ENCODE data around the gene SVEP1.
"Not testable (repeated sequence)": the region's sequence is repeated elsewhere in the genome, so short reads cannot be mapped to it uniquely, and the experiment has no call there.

Gene SVEP1

GRCh38 chr9:110364451-110364850 lies 215.1 kb downstream of the SVEP1 start:
- ChIA-PET POLR2A (no interaction called here), CTCF (no interaction called here)
- no peak for DNase-seq
- H3K4me3 ChIP-seq (ENCODE audit: control insufficient read depth in 1 of 7, extremely low read depth in 1 of 7, insufficient read depth in 4 of 7, low read depth in 2 of 7, low read length in 6 of 7) = no peak overlapping the region
- WGBS (ENCODE audit: insufficient coverage) = no CpG with 5 or more reads among the region's 2 CpGs
- H3K4me1 ChIP-seq (ENCODE audit: control extremely low read depth in 1 of 4, control insufficient read depth in 4 of 4, insufficient read depth in 4 of 4, low read length in 3 of 4) = no peaks in the 10 kb centered on the region
- H3K36me3 ChIP-seq (ENCODE audit: control insufficient read depth in 4 of 4, insufficient read depth in 4 of 4, low read length in 3 of 4) = no peaks in the 10 kb centered on the region
- no peak overlapping the region for H3K27ac ChIP-seq (ENCODE audit: insufficient read depth in 1 of 2, low read depth in 1 of 2, low read length in 2 of 2, poor library complexity in 1 of 2, severe bottlenecking in 2 of 2)
- no peaks in the 10 kb centered on the region for H3K27me3 ChIP-seq (replicated peaks in 2 of 5; ENCODE audit: control insufficient read depth in 4 of 5, insufficient read depth in 5 of 5, low read length in 4 of 5)
- H3K9me3 ChIP-seq (ENCODE audit: control extremely low read depth in 1 of 5, control insufficient read depth in 4 of 5, insufficient read depth in 2 of 5, low read depth in 1 of 5, low read length in 4 of 5) = no peaks in the 10 kb centered on the region

DNA sequence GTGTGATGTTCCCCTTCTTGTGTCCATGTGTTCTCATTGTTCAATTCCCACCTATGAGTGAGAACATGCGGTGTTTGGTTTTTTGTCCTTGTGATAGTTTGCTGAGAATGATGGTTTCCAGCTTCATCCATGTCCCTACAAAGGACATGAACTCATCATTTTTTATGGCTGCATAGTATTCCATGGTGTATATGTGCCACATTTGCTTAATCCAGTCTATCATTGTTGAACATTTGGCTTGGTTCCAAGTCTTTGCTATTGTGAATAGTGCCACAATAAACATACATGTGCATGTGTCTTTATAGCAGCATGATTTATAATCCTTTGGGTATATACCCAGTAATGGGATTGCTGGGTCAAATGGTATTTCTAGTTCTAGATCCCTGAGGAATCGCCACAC lies 220.5 kb downstream of the SVEP1 start:
- H3K9me3 ChIP-seq (ENCODE audit: control extremely low read depth in 1 of 5, control insufficient read depth in 4 of 5, insufficient read depth in 2 of 5, low read depth in 1 of 5, low read length in 4 of 5); H3K27me3 ChIP-seq (replicated peaks in 2 of 5; ENCODE audit: control insufficient read depth in 4 of 5, insufficient read depth in 5 of 5, low read length in 4 of 5); H3K36me3 ChIP-seq (ENCODE audit: control insufficient read depth in 4 of 4, insufficient read depth in 4 of 4, low read length in 3 of 4); H3K4me1 ChIP-seq (ENCODE audit: control extremely low read depth in 1 of 4, control insufficient read depth in 4 of 4, insufficient read depth in 4 of 4, low read length in 3 of 4); CTCF ChIA-PET; H3K4me3 ChIP-seq (ENCODE audit: control insufficient read depth in 1 of 7, extremely low read depth in 1 of 7, insufficient read depth in 4 of 7, low read depth in 2 of 7, low read length in 6 of 7); DNase-seq; H3K27ac ChIP-seq (ENCODE audit: insufficient read depth in 1 of 2, low read depth in 1 of 2, low read length in 2 of 2, poor library complexity in 1 of 2, severe bottlenecking in 2 of 2); POLR2A ChIA-PET: not testable (repeated sequence)
- no CpG with 5 or more reads among the region's 2 CpGs for WGBS (ENCODE audit: insufficient coverage)

DNA sequence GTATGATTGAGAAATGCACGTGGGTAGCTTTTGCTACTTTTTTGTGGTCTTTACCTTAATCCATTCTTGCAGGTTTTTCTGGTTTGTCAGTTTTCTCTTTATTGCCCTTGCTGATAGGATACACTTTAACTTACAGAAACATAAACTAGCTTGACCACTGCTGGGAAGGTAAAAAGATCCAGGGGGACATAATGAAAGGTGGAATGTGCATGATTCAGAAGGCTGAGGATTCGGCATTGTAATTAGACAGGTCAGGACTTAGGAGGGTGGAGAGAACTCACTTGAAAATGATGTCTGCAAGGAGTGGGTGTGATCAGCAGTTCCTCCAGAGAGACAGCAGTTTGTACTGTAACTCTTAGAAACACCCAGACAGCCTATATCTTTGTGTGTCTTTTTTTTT lies 222.0 kb downstream of the SVEP1 start:
- H3K9me3 ChIP-seq (ENCODE audit: control extremely low read depth in 1 of 5, control insufficient read depth in 4 of 5, insufficient read depth in 2 of 5, low read depth in 1 of 5, low read length in 4 of 5) = no peaks in the 10 kb centered on the region
- no peaks in the 10 kb centered on the region for H3K36me3 ChIP-seq (ENCODE audit: control insufficient read depth in 4 of 4, insufficient read depth in 4 of 4, low read length in 3 of 4)
- ChIA-PET POLR2A (interaction anchor here (0.5 kb wide), 1 partner anchor 718 kb away, joined by 3 read pairs; no protein-coding TSS in a partner anchor), CTCF (interaction anchor here (1.4 kb wide), 1 partner anchor 80 kb away, joined by 3 read pairs; no protein-coding TSS in a partner anchor)
- no peak overlapping the region for H3K27ac ChIP-seq (ENCODE audit: insufficient read depth in 1 of 2, low read depth in 1 of 2, low read length in 2 of 2, poor library complexity in 1 of 2, severe bottlenecking in 2 of 2)
- DNase-seq = no peak
- H3K4me1 ChIP-seq (ENCODE audit: control extremely low read depth in 1 of 4, control insufficient read depth in 4 of 4, insufficient read depth in 4 of 4, low read length in 3 of 4) = no peaks in the 10 kb centered on the region
- no CpG with 5 or more reads among the region's 2 CpGs for WGBS (ENCODE audit: insufficient coverage)
- H3K27me3 ChIP-seq (replicated peaks in 2 of 5; ENCODE audit: control insufficient read depth in 4 of 5, insufficient read depth in 5 of 5, low read length in 4 of 5) = no peaks in the 10 kb centered on the region
- no peak overlapping the region for H3K4me3 ChIP-seq (ENCODE audit: control insufficient read depth in 1 of 7, extremely low read depth in 1 of 7, insufficient read depth in 4 of 7, low read depth in 2 of 7, low read length in 6 of 7)

DNA sequence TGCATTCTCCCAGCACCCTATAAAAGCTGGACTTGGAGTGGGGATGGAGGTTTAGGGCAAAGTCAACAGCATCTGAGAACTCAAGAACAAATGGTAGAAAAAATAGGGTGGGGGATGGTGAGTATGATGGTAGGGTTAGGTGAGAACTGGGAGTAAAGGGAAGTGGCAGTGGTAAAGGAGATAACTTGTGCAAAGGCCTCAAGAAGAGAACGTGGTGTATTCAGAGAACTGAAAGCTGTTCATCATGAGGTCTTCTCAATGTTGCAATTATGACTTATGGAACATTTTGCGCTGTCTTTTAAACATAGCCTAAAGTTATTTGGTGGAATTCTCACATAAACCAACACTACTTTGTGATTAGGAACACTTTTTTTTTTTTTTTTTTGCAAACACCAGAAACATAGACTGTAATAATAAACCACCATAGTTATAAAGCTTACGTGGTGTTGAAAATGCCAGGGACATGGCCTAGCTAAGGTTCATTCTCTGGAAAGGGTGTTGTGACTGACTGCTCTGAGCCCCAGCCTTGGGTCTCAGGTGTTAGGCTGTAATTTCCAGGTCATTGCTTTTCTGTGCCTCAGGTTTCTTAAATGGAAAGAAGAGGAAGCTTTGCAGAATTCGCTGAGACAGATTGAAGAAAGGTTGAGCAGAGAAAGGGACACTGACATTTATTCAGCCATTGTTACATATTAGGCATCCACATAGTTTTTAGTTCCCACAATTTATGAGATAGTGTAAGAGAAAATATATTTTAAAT lies 222.7 kb downstream of the SVEP1 start:
- POLR2A ChIA-PET = interaction anchor here (0.5 to 0.6 kb wide), 2 partner anchors 20 to 717 kb away, joined by 3 to 10 read pairs; no protein-coding TSS in a partner anchor
- Histone ChIP-seq H3K27me3 (replicated peaks in 2 of 5; ENCODE audit: control insufficient read depth in 4 of 5, insufficient read depth in 5 of 5, low read length in 4 of 5) (no peaks in the 10 kb centered on the region), H3K9me3 (ENCODE audit: control extremely low read depth in 1 of 5, control insufficient read depth in 4 of 5, insufficient read depth in 2 of 5, low read depth in 1 of 5, low read length in 4 of 5) (no peaks in the 10 kb centered on the region), H3K27ac (ENCODE audit: insufficient read depth in 1 of 2, low read depth in 1 of 2, low read length in 2 of 2, poor library complexity in 1 of 2, severe bottlenecking in 2 of 2) (no peak overlapping the region), H3K4me3 (ENCODE audit: control insufficient read depth in 1 of 7, extremely low read depth in 1 of 7, insufficient read depth in 4 of 7, low read depth in 2 of 7, low read length in 6 of 7) (no peak overlapping the region), H3K4me1 (ENCODE audit: control extremely low read depth in 1 of 4, control insufficient read depth in 4 of 4, insufficient read depth in 4 of 4, low read length in 3 of 4) (no peaks in the 10 kb centered on the region), H3K36me3 (ENCODE audit: control insufficient read depth in 4 of 4, insufficient read depth in 4 of 4, low read length in 3 of 4) (no peaks in the 10 kb centered on the region)
- WGBS (ENCODE audit: insufficient coverage) = 100% methylated on average over 1 of the region's 4 CpGs
- CTCF ChIA-PET = interaction anchor here (1.4 kb wide), 1 partner anchor 79 kb away, joined by 3 read pairs; no protein-coding TSS in a partner anchor
- no peak for DNase-seq

DNA sequence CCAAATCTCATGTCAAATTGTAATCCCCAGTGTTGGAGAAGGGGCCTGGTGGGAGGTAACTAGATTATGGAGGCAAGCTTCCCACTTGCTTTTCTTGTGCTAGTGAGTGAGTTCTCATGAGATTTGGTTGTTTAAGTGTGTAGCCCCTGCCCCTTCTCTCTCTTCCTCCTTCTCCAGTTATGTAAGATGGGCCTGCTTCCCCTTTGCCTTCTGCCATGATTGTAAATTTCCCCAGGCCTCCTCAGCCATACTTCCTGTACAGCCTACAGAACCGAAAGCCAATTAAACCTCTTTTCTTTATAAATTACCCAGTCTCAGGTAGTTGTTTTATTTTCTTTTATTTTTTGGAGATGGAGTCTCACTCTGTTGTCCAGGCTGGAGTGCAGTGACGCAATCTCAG lies 223.6 kb downstream of the SVEP1 start:
- DNase-seq = no peak
- no peaks in the 10 kb centered on the region for H3K27me3 ChIP-seq (replicated peaks in 2 of 5; ENCODE audit: control insufficient read depth in 4 of 5, insufficient read depth in 5 of 5, low read length in 4 of 5)
- no peaks in the 10 kb centered on the region for H3K4me1 ChIP-seq (ENCODE audit: control extremely low read depth in 1 of 4, control insufficient read depth in 4 of 4, insufficient read depth in 4 of 4, low read length in 3 of 4)
- no CpG with 5 or more reads among the region's 2 CpGs for WGBS (ENCODE audit: insufficient coverage)
- H3K36me3 ChIP-seq (ENCODE audit: control insufficient read depth in 4 of 4, insufficient read depth in 4 of 4, low read length in 3 of 4) = no peaks in the 10 kb centered on the region
- ChIA-PET POLR2A (no interaction called here), CTCF (no interaction called here)
- H3K27ac ChIP-seq (ENCODE audit: insufficient read depth in 1 of 2, low read depth in 1 of 2, low read length in 2 of 2, poor library complexity in 1 of 2, severe bottlenecking in 2 of 2) = no peak overlapping the region
- H3K9me3 ChIP-seq (ENCODE audit: control extremely low read depth in 1 of 5, control insufficient read depth in 4 of 5, insufficient read depth in 2 of 5, low read depth in 1 of 5, low read length in 4 of 5) = no peaks in the 10 kb centered on the region
- H3K4me3 ChIP-seq (ENCODE audit: control insufficient read depth in 1 of 7, extremely low read depth in 1 of 7, insufficient read depth in 4 of 7, low read depth in 2 of 7, low read length in 6 of 7) = no peak overlapping the region

DNA sequence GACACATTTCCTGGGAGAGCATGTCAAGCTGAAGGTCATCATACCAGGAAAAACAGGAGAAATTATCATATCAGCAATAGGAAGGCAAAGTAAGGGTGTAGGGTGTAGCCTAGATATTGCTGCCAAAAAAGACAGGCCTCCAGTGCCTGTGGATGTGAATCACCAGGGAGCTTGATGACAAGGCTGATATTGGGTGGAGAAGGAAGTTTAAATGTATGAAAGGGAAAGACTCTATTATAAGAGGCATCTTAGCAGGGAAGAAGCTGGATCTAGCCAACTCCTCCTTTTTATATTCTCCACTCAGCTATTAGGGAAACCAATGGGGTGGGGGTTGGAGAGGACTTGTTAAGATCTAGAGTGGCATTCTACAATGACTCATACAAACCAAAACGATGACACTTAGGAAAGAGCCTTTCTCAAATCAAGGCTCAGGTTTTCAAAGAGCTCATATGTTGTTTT lies 228.5 kb downstream of the SVEP1 start:
- no CpG with 5 or more reads among the region's 1 CpG for WGBS (ENCODE audit: insufficient coverage)
- H3K27me3 ChIP-seq (replicated peaks in 2 of 5; ENCODE audit: control insufficient read depth in 4 of 5, insufficient read depth in 5 of 5, low read length in 4 of 5) = peaks cover 0 to 3% (median 0%) of the 10 kb centered on the region in 5 experiments
- H3K4me1 ChIP-seq (ENCODE audit: control extremely low read depth in 1 of 4, control insufficient read depth in 4 of 4, insufficient read depth in 4 of 4, low read length in 3 of 4) = no peaks in the 10 kb centered on the region
- no peaks in the 10 kb centered on the region for H3K36me3 ChIP-seq (ENCODE audit: control insufficient read depth in 4 of 4, insufficient read depth in 4 of 4, low read length in 3 of 4)
- H3K27ac ChIP-seq (ENCODE audit: insufficient read depth in 1 of 2, low read depth in 1 of 2, low read length in 2 of 2, poor library complexity in 1 of 2, severe bottlenecking in 2 of 2) = no peak overlapping the region
- no peaks in the 10 kb centered on the region for H3K9me3 ChIP-seq (ENCODE audit: control extremely low read depth in 1 of 5, control insufficient read depth in 4 of 5, insufficient read depth in 2 of 5, low read depth in 1 of 5, low read length in 4 of 5)
- DNase-seq = no peak
- ChIA-PET CTCF (interaction anchor here (1.9 kb wide), 1 partner anchor 11 kb away, joined by 6 read pairs; no protein-coding TSS in a partner anchor), POLR2A (no interaction called here)
- H3K4me3 ChIP-seq (ENCODE audit: control insufficient read depth in 1 of 7, extremely low read depth in 1 of 7, insufficient read depth in 4 of 7, low read depth in 2 of 7, low read length in 6 of 7) = no peak overlapping the region

DNA sequence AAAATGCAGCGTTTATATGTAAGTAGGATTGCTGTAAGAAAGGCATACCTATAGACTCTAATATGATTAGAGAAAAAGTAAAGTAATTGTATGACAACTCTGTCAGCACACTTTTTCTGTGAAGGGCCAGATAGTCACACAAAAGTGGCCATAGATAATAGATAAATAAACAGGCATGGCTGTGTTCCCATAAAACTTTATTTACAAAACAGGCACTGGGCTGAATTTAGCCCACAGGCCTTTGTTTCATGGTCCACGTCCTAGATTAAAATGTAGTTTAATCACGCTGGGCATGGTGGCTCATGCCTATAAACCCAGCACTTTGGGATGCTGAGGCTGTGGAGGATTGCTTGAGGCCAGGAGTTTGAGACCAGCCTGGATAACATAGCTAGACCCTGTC lies 233.2 kb downstream of the SVEP1 start:
- DNase-seq = no peak
- Histone ChIP-seq H3K4me3 (ENCODE audit: control insufficient read depth in 1 of 7, extremely low read depth in 1 of 7, insufficient read depth in 4 of 7, low read depth in 2 of 7, low read length in 6 of 7) (no peak overlapping the region), H3K27ac (ENCODE audit: insufficient read depth in 1 of 2, low read depth in 1 of 2, low read length in 2 of 2, poor library complexity in 1 of 2, severe bottlenecking in 2 of 2) (no peak overlapping the region), H3K9me3 (ENCODE audit: control extremely low read depth in 1 of 5, control insufficient read depth in 4 of 5, insufficient read depth in 2 of 5, low read depth in 1 of 5, low read length in 4 of 5) (no peaks in the 10 kb centered on the region), H3K36me3 (ENCODE audit: control insufficient read depth in 4 of 4, insufficient read depth in 4 of 4, low read length in 3 of 4) (no peaks in the 10 kb centered on the region), H3K4me1 (ENCODE audit: control extremely low read depth in 1 of 4, control insufficient read depth in 4 of 4, insufficient read depth in 4 of 4, low read length in 3 of 4) (no peaks in the 10 kb centered on the region), H3K27me3 (replicated peaks in 2 of 5; ENCODE audit: control insufficient read depth in 4 of 5, insufficient read depth in 5 of 5, low read length in 4 of 5) (peaks cover 0 to 3% (median 0%) of the 10 kb centered on the region in 5 experiments)
- CTCF ChIA-PET = no interaction called here
- WGBS (ENCODE audit: insufficient coverage) = 50% methylated on average over 2 of the region's 3 CpGs
- POLR2A ChIA-PET = no interaction called here

All from common myeloid progenitor, CD34-positive (primary cell).